Fibroblast of gingiva (primary cell): ENCODE results near the gene ABHD15.
A peak's percentile ranks its signal among the peaks of the same experiment; 100 is the strongest.
"Not testable (repeated sequence)": the region's sequence is repeated elsewhere in the genome, so short reads cannot be mapped to it uniquely, and the experiment has no call there.

Experiments used
- DNase-seq: peaks from one replicate; pipeline ENCODE4 v3.0.0-alpha.2; 2011; ENCODE audit warnings: low read depth

Gene ABHD15

GRCh38 chr17:29568331-29569244, 1.8 kb upstream of the ABHD15 start, which contains the start of gene TP53I13:
TSS of gene TP53I13 (plus strand) at chr17:29568701. CDS start at chr17:29568759, 58 bp downstream.
- DNase-seq, result peak; percentile 78

DNA sequence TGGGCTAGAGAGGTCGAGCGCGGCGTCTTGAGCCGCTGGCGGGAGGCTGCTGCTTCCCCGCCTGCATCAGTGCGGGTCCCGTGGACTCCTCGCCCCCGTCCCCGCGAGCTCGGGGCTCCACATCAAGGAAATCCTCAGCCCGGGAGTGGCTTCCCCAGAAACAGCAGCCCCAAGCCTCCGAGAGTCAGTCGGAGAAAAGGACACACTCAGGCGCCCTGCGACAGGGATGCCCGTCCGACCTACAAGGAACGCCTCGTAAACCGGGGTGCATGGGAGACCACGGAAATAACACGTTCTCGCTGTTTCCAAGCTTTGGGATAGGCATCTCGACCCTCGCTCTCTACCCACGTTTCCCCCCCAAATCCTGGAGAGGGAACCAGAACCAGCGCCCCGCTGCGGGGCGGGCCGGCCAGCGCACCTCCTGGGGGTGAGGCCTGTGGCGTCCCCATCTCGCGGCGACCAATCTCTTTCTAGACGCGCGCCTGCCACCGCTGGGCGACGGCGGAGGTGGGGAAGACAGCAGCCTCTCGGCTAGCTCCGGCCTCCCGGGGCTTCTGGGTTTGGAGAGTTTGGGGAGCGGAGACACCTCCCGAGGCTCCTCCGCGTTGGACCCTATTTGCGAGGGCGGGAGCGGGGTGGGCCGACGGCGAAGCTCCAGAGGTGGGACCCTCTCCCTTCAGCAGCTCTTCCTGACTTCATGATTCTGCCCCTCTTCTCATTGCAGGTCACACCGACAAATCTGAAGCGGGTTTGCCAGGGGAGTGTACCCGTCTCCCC, 905 bp upstream of the ABHD15 start:
- DNase-seq, result peak; percentile 53

DNA sequence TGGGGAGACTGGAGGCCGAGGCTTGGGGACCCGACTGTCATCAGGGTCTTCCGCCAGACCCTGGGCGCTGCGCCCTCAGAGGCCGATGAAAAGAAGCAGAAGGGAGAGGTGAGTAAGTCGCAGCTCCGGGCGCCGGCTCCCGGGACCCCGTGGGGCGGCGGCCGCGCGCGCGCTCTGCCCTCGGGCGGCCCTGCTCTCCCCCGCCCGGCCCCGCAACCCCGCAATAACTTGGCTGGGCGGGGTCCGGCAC, 392 bp upstream of the ABHD15 start:
- no peak for DNase-seq

DNA sequence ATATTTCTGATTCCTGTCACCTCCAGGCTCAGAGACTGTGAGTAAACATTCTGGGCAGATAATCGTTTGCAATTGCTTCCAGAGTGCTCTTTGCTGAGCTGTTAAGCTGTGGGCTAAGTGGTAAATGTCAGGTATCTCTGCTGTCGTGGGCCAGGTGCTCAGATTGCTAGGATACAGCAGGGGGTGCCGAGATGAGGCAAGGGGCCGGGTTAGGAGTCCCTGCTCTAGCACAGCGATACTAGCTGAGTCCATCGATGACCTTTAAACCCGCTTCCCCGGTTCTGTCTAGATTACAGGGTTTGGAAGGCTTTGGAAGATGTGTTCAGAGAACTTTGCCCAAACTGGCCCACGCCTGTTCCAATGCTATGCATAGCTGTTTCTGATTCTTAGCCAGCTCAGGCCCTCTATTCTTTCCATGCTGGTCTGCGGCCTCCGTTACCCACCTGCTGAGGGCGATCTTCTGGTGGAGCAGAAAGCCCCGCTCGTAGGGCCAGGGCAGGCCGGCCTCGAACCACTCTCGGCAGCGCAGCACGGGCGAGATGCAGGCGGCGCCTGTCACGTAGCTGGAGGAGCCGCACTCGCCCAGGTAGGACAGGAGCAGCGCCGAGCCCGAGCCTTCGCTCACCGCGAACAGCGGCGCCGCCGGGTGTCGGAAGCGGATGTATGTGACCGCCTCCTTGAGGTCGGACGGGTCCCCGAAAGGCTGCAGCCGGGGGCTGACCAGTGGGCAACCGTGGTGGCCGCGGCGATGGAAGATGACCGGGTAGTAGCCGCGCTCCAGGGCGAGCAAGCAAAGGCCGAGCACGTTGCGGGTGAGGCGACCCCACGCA, 979 bp downstream of the ABHD15 start:
- no peak for DNase-seq

DNA sequence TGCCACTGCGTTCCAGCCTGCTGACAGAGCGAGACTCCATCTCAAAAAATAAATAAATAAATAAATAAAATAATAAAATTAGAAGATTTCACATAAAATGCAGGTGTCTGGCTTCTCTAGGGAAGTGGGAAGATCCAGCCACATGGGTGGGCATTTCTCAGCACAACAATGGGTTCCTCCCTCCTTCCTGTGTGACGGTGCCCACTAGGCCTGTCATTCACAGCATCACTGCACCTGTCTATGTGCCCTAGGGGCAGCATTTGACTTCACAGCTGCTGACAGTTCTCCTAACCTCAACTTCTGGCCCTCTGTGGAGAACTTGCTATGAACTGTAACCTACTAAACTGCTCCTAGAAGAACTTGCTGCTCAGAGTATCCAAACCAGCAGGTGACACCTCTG, 3.0 kb downstream of the ABHD15 start:
- no peak for DNase-seq

DNA sequence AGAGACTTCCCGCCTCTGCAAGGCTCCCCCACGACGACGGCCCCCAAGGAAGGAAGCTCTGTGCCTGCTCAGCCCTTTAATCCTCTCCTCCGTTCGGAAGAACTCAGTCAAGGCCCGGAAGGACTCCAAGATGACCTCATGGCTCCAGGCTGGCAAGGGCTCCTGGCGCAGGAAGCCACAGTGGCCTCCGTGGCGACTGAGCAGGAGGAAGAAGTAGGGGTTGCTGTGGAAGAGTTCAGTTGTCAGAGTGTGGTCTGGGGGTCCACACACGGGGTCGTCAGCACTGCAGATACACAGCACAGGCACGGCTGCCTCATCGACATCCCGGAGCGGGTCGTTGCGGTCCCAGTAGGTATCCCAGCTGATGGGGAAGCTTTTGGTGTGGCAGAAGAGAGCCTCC, 4.2 kb downstream of the ABHD15 start:
- DNase-seq, result no peak

- no peak for DNase-seq
Measured at GRCh38 chr17:29561554-29562517, 5.0 kb downstream of the ABHD15 start.

- no peak for DNase-seq
Measured at GRCh38 chr17:29560316-29560715, 6.5 kb downstream of the ABHD15 start.

DNA sequence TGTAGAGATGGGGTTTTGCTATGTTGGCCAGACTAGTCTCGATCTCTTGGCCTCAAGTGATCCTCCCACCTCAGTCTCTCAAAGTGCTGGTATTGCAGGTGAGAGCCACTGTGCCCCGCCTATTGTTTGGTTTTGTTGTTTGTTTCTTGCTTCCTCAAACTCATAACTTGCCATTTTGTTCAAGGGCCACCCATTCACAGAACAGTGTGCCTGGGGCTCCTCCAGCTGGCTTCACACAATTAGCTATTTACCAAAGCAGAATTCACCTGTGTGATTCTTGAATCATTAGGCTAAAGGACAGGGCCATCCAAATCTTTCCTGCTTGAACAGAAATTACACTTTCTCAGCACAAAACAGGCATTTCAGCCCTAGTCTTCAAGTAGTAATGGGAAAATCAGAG, 7.2 kb downstream of the ABHD15 start:
- DNase-seq, result no peak

DNA sequence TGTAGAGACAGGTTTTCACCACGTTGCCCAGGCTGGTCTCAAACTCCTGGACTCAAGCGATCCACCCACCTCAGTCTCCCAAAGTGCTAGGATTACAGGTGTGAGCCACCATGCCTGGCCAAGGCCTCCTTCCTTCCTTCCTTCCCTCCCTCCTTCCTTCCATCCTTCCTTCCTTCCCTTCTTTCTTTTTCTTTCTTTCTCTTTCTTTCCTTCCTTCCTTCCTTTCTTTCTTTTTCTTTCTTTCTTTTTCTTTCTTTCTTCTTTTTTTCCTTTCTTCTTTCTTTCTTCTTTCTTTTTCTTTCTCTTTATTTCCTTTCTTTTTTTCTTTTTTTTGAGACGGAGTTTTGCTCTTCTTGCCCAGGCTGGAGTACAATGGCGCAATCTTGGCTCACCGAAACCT, 8.7 kb downstream of the ABHD15 start:
- DNase-seq, result not testable (repeated sequence)

- no peak for DNase-seq
Measured at GRCh38 chr17:29557739-29558116, 9.1 kb downstream of the ABHD15 start.

DNA sequence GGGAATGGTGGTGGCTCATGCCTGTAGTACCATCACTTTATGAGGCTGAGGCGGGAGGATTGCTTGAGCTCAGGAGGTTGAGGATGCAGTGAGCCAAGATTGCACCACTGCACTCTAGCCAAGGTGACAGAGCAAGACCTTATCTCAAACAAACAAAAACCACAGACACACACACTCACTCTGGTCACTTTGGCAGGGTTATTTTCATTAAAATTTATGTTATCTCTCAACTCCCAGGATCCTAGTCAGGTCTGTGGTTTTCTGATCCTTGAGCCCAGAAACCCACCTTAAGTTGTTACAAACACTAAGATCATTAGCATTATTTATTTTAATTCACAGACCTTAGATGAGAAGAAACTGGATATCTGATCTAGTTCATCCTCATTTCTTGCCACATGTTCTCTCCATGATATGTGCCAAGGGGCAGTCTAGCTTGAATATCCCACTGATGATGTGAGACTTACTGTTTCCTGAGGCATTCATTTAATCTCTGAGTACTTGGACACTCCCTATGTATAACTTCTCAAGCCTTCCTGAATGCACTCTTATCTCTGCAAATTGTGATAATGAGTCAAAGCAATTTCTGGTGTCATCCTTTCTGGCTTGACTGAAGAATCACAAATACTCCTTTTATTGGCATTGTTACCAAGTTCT, 9.6 kb downstream of the ABHD15 start:
- DNase-seq, result no peak

DNA sequence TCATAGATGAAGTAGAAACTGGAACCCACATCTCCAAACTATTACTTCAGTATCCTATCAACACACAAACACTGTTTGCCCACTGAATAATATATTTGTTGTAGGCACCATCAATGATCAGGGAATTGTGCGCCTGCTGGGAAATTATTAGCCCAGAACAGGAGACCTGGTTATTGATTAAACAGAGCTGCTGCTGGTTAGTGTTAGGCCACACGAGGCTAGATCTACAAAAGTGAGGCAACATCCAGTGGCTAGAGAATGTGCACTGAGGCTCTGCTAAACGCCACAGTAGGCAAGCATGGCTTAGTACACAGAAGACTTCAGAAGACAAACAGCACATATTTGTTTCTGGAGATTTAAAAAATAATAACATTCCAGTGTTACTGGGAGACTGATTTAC, 11.0 kb downstream of the ABHD15 start:
- DNase-seq, result no peak

DNA sequence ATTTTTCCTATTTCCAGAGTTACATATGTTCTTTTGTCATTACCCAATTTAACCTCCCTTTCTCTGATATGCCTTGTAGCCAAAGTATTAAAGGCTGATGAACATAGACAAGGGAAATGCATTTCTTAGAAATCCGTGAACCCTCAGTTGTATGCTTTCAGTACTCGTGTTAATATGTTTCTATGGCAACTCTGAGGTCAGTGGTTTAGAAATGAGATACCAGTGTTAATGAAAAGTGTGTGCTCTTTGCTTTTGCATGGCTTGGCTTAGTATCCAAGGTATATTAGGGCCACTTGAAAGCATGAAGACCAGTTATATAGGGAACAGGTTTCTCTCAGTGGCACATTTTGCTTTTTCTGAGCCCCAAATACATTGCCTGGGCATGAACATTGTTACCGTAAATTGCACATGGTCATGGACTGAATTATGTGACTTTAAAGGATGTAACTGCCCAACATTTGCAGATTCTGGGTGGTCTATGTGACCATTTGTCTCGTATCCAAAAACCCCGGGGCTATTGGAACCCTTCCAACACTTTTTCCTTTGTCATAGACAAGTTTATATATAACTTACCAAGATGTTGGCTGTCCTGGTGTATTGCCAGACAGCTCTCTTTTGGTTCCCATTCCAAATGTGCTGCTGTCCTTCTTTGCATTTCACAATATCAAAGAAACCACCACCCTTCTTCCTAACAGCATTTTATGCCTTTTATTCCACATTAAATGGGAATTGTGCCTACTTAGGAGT, 17.5 kb downstream of the ABHD15 start:
- peak; percentile 77 for DNase-seq

DNA sequence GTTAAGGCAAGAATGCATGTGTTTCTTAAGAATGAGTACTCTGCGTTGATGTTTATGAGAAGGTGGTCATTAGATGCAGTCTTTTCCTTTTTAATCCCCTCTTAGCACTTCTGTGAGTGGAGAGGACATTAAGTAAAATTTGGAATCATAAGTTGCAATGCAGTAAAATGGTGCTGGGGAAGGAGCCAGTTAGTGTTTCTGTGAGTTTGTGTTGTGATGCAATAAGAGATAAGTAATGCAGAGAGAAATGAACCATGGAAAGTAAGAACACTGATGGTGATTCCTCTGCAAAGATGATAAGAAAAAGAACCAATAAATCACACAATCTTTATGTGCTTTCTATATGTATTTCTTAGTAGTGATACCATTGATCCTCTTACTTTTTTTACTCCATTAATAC, 20.0 kb downstream of the ABHD15 start:
- no peak for DNase-seq

- DNase-seq, result no peak
Measured at GRCh38 chr17:29546085-29546484, 20.8 kb downstream of the ABHD15 start.

DNA sequence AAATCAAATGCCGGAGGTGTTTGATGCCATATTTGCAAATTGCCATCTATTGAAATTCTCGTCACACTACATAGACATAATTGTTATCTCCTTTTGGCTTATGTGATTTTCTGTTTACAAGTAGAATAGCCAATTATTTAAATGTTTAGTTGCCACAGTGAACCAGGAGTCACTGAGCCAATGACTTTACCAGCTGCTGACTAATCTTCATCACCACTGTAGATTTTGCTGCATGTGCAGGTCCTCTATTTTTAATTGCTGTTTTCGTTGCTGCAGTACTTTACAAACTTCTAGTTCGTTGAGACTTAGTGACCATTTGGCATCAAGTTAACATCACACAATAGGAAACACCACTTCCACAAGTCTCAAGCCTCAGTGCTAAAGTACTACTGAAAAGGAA, 22.8 kb downstream of the ABHD15 start:
- DNase-seq, result no peak

GRCh38 chr17:29533976-29534375, 32.9 kb downstream of the ABHD15 start:
- no peak for DNase-seq

GRCh38 chr17:29526322-29526721, 40.5 kb downstream of the ABHD15 start:
- DNase-seq, result peak; percentile 27

DNA sequence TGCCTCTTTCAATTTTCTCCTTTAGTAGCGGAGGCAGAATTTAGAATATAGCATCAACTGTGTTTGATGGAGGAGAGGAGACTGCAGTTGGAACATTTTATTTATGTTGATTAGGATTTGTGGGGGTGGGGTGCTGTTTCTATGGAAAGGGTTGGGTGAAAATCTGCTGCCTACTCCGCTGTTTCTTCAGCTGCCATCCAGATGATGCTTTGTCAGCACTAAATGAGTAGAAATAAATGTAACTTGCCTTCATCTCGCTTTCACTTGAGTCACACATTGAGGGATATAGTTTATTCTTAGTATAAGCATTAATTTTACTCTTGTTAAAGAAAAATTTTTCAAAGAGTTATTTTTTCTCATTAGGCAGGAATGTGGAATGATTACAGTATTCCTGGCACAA, 42.1 kb downstream of the ABHD15 start:
- DNase-seq, result no peak
